GM12878 (cell line): ENCODE measurements around the gene UPF1.

Experiments used
- EZH2 ChIP-seq: IDR thresholded peaks from 2 replicates; pipeline ENCODE4 v1.6.1; 2012; ENCODE audit warnings: low read depth, mild to moderate bottlenecking, control low read depth, inconsistent platforms, low read length, borderline replicate concordance; ENCODE audit not compliant: control insufficient read depth
- MEF2A ChIP-seq: IDR thresholded peaks from 2 replicates; pipeline ENCODE4 v1.6.1; 2011; ENCODE audit warnings: low read depth, mild to moderate bottlenecking, low read length, moderate library complexity; ENCODE audit not compliant: insufficient read depth
- SMC3 ChIP-seq: IDR thresholded peaks from 2 replicates; pipeline ENCODE4 v1.6.1; 2011; ENCODE audit warnings: low read length, improper control_type of control experiment, borderline replicate concordance
- TAF1 ChIP-seq: IDR thresholded peaks from 2 replicates; pipeline ENCODE4 v1.6.1; 2011; ENCODE audit warnings: mild to moderate bottlenecking, low read depth, low read length, borderline replicate concordance

GRCh38 chr19:18851673-18852325 is 20.0 kb downstream of the UPF1 start:
- no peak for TF ChIP-seq MEF2A
- no peak for TF ChIP-seq SMC3
- TF ChIP-seq EZH2 = no peak
- no peak for TF ChIP-seq TAF1
